ENCODE measurements around the gene IL27RA. TPM values are rescaled to one million over a fixed set of nuclear protein-coding genes. Genes with fewer than 3 reads are reported as not detected.
"Not testable (repeated sequence)": the region's sequence is repeated elsewhere in the genome, so short reads cannot be mapped to it uniquely, and the experiment has no call there.

Gene IL27RA
- total and polyA plus RNA-seq, 4 donors = 1.0 to 2.8 (median 1.6) TPM

DNA sequence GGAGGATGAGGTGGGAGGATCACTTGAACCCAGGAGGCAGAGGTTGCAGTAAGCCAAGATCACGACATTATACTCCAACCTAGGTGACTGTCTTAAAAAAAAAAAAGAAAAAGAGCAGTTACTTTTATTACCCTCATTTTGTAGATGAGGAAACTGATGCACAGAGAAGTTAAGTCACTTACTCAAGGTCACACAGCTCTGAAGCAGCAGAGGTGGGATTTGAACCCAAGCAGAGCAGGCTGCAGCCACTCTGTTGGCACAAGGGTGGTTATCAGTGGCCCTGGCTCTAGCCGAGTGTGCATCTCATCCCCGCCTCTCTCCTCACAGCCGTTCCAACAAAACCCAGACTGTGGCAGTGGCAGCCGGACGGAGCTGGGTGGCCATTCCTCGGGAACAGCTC lies 7.6 kb downstream of the IL27RA start:
- DNase-seq (ENCODE audit: low spot score) = no peak
- Histone ChIP-seq H3K9ac (ENCODE audit: low read depth in 1 of 2, low read length in 2 of 2) (no peak overlapping the region), H3K27ac (ENCODE audit: low read depth in 1 of 2, low read length in 2 of 2) (no peak overlapping the region), H3K4me3 (ENCODE audit: low read depth in 1 of 3, low read length in 3 of 3) (no peak overlapping the region), H3K4me1 (ENCODE audit: control insufficient read depth in 4 of 4, insufficient read depth in 4 of 4, low read length in 3 of 4) (no peaks in the 10 kb centered on the region), H3K9me3 (ENCODE audit: control insufficient read depth in 4 of 4, low read length in 3 of 4) (no peaks in the 10 kb centered on the region), H3K27me3 (ENCODE audit: control insufficient read depth in 4 of 4, insufficient read depth in 4 of 4, low read length in 3 of 4) (no peaks in the 10 kb centered on the region), H3K36me3 (ENCODE audit: control insufficient read depth in 4 of 4, insufficient read depth in 3 of 4, low read depth in 1 of 4, low read length in 3 of 4) (peaks cover 0 to 2% (median 0%) of the 10 kb centered on the region in 4 donors)
- WGBS = 95% methylated on average over 7 of the region's 7 CpGs
- TF ChIP-seq, protein P1, sequence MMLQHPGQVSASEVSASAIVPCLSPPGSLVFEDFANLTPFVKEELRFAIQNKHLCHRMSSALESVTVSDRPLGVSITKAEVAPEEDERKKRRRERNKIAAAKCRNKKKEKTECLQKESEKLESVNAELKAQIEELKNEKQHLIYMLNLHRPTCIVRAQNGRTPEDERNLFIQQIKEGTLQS (IDR thresholded peaks at IDR 0.05) = no peak
- TF ChIP-seq RAD21 (IDR thresholded peaks at IDR 0.05) = no peak
- TF ChIP-seq GABPA (IDR thresholded peaks at IDR 0.05 in 1 of 2, conservative IDR thresholded peaks at IDR 0.05 in 1 of 2) = no peak
- no peak for TF ChIP-seq SP1 (IDR thresholded peaks at IDR 0.05)
- TF ChIP-seq TAF1 (conservative IDR thresholded peaks at IDR 0.05) = no peak
- TF ChIP-seq FOXA2 (IDR thresholded peaks at IDR 0.05) = no peak
- TF ChIP-seq ZBTB33 (IDR thresholded peaks at IDR 0.05) = no peak
- no peak for TF ChIP-seq JUND (IDR thresholded peaks at IDR 0.05)

DNA sequence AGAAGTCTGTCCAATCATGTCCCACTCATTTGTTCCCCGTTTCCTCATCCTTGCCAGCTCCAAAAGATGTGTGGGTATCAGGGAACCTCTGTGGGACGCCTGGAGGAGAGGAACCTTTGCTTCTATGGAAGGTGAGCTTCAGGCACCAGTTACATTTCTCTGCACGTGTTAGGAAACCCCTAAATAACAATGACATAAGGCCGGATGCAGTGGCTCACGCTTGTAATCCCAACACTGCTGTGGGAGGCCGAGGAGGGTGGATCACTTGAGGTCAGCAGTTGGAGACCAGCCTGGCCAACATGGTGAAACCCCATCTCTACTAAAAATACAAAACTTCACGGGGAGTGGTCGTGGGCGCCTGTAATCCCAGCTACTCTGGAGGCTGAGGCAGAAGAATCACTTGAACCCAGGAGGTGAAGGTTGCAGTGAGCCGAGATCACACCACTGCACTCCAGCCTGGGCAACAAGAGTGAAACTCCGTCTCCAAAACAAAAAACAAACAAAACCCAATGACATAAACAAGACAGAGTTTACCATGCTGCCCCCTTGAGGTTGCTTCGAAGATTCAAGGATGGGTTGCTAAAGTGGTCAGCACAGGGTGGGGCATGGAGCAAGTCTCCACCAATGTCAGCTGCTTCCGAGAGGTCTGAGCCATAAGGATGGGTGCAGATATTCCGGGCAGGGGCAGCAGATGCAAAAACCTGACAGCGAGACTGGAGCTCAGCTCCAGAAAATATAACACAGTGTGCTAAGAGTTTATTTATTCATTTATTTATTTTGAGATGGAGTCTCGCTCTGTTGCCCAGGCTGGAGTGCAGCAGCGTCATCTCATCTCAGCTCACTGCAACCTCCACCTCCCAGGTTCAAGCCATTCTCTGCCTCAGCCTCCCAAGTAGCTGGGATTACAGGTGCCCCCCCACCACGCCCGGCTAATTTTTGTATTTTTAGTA lies 11.4 kb downstream of the IL27RA start:
- TF ChIP-seq, protein P2, sequence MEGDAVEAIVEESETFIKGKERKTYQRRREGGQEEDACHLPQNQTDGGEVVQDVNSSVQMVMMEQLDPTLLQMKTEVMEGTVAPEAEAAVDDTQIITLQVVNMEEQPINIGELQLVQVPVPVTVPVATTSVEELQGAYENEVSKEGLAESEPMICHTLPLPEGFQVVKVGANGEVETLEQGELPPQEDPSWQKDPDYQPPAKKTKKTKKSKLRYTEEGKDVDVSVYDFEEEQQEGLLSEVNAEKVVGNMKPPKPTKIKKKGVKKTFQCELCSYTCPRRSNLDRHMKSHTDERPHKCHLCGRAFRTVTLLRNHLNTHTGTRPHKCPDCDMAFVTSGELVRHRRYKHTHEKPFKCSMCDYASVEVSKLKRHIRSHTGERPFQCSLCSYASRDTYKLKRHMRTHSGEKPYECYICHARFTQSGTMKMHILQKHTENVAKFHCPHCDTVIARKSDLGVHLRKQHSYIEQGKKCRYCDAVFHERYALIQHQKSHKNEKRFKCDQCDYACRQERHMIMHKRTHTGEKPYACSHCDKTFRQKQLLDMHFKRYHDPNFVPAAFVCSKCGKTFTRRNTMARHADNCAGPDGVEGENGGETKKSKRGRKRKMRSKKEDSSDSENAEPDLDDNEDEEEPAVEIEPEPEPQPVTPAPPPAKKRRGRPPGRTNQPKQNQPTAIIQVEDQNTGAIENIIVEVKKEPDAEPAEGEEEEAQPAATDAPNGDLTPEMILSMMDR (IDR thresholded peaks at IDR 0.05; ENCODE audit: low read depth, low read length, missing input control) = peak; percentile 43
- peak; percentile 65 to 80 for TF ChIP-seq RAD21 (IDR thresholded peaks at IDR 0.05)
- not testable (repeated sequence) for H3K27ac ChIP-seq (ENCODE audit: low read depth in 1 of 2, low read length in 2 of 2); H3K36me3 ChIP-seq (ENCODE audit: control insufficient read depth in 4 of 4, insufficient read depth in 3 of 4, low read depth in 1 of 4, low read length in 3 of 4); H3K27me3 ChIP-seq (ENCODE audit: control insufficient read depth in 4 of 4, insufficient read depth in 4 of 4, low read length in 3 of 4); H3K4me3 ChIP-seq (ENCODE audit: low read depth in 1 of 3, low read length in 3 of 3); H3K9ac ChIP-seq (ENCODE audit: low read depth in 1 of 2, low read length in 2 of 2); H3K4me1 ChIP-seq (ENCODE audit: control insufficient read depth in 4 of 4, insufficient read depth in 4 of 4, low read length in 3 of 4); H3K9me3 ChIP-seq (ENCODE audit: control insufficient read depth in 4 of 4, low read length in 3 of 4)
- WGBS = 69% methylated on average over 19 of the region's 19 CpGs
- DNase-seq (ENCODE audit: low spot score) = peak; percentile 57

DNA sequence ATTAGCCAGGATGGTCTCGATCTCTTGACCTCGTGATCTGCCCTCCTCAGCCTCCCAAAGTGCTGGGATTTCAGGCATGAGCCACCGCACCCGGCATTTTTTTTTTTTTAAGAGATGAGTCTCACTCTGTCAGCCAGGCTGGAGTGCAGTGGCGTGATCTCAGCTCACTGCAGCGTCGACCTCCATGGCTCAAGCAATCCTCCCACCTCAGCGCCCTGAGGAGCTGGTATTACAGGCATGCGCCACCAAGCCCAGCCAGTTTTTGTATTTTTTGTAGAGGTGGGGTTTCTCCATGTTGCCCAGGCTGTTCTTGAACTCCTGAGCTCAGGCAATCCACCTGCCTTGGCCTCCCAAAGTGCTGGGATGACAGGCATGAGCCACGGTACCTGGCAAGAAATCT lies 16.3 kb downstream of the IL27RA start:
- not testable (repeated sequence) for DNase-seq (ENCODE audit: low spot score); H3K9me3 ChIP-seq (ENCODE audit: control insufficient read depth in 4 of 4, low read length in 3 of 4); H3K4me1 ChIP-seq (ENCODE audit: control insufficient read depth in 4 of 4, insufficient read depth in 4 of 4, low read length in 3 of 4); H3K36me3 ChIP-seq (ENCODE audit: control insufficient read depth in 4 of 4, insufficient read depth in 3 of 4, low read depth in 1 of 4, low read length in 3 of 4); H3K27ac ChIP-seq (ENCODE audit: low read depth in 1 of 2, low read length in 2 of 2); H3K9ac ChIP-seq (ENCODE audit: low read depth in 1 of 2, low read length in 2 of 2); H3K4me3 ChIP-seq (ENCODE audit: low read depth in 1 of 3, low read length in 3 of 3); H3K27me3 ChIP-seq (ENCODE audit: control insufficient read depth in 4 of 4, insufficient read depth in 4 of 4, low read length in 3 of 4)
- 96% methylated on average over 10 of the region's 10 CpGs for WGBS

Measured in liver (tissue), 9 donors.